GM21723 (cell line): ENCODE data around the gene RNASEL.

ENCODE experiments used
- ATAC-seq: cut with Tn5 transposase; IDR thresholded peaks from one replicate; pipeline ENCODE4 v1.9.1; 2021; ENCODE audit warnings: mild to moderate bottlenecking, moderate library complexity; ENCODE audit not compliant: unreplicated experiment

RNASEL gene

DNA sequence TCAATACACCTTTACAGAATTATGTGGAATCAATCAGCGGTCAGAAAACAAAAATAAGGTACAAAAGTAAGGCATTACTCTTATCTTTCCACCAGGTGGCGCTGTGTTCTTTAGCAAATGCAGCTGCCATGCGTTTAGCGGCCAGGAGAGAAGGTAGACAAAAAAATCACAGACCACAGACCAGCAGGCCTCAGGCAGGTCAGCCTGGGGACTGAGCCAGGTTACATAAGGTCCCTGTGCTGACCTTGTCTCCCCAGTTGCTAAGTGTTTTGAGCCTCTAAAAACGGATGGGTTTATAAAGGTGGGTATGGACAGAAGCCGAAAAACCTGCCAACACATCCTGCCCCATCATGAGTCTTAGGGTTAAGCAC, 12.3 kb upstream of the RNASEL start:
- ATAC-seq, result peak; percentile 25

DNA sequence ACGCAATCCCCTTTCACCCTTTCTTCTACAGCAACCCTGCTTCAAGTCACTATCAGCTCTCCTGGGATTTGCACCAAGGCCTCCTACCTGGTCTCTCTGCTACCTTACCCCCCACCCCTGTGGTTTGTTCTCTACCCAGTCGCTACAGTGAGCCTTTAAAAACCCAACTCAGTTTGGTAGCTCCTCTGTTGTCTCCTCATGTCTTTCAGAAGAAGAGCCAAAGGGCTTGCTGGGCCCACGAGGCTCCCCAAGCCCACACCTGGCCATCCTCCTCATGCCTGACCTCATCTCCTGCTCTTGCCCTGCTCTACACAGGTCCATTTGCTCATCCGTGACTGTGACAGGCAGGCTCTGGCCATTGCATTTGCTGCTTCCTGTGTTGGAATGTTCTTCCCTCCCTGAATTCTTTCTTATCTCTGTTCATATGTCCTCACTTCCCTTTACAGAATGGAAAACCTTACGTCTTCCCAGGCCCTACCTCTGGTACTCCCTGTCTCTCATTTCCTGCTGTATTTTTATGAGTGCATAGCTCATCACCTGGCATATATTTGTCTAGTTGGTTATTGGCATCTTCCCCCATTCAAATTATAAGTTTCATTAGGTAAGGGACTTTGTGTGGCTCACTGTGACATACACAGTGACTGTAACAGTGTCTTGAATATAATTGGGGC, 11.8 kb upstream of the RNASEL start:
- no peak for ATAC-seq

DNA sequence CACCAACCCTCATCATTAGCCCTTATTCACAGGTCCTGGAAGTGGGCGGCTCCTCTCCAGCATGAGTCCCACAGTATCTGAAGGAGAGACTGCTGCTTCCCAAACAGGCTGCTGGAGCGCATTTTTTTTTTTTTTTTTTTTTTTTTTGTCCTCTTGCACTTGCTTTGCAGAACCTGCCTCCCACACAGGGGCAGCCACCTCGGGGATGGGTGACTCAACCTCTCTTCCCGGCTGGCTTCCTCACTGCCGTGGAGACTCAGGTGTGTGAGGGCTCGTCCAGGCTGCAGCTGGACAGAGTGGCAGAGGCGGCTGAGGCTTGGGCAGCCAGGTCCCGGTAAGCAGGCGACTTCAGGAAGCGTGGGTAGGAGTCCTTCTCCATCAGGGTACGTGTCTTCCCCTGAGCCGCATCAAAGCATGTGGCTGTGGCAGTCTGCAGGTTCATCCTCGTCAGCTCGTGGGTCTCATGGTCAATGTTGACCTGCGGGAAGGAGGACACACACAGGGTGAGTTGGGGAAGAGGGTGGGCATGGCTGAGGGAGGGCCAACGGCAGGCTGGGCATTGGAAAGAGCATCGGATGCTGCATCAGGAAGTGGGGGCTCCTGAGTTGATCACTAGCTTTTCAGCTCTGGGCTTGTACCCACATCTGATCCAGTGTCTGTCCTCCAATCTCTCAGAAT, 11.1 kb upstream of the RNASEL start:
- no peak for ATAC-seq

DNA sequence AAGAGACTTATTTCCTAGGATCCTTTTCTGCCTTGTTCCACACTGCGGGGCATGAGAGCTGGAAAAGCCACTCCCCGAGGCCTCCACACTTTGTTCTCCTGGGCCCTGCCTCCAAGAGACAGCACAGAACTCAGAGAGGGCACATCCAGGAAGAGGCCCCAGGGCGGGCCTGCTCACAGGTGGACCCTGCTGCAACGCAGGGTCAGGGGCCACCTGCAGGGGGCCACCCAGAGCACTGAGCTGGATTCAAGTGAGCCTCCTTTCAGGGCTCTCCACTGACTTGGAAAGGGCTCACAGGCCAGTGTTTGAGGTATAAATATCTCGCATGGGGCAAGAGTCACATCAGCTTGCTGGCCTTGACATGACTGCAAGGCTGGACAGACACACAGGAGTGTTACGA, 10.3 kb upstream of the RNASEL start:
- ATAC-seq, result no peak

DNA sequence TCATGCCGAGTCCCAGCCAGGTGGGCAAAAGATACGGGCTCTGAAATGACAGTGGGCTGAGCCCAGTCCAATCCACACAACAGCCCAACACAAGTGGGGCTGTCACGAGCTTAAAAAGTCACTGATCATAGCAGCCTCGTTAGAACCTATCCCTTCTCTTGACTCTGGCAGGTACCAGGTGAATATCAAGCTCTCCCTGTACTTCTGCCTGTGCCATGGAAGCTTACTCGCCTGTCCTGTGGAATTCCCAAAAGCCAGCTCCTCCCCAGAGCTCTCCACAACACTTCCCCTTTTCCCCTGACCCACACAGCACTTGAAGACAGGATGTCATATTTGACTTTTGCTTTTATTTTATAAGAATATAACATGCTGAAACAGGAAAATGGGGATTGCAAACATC, 9.2 kb upstream of the RNASEL start:
- no peak for ATAC-seq

DNA sequence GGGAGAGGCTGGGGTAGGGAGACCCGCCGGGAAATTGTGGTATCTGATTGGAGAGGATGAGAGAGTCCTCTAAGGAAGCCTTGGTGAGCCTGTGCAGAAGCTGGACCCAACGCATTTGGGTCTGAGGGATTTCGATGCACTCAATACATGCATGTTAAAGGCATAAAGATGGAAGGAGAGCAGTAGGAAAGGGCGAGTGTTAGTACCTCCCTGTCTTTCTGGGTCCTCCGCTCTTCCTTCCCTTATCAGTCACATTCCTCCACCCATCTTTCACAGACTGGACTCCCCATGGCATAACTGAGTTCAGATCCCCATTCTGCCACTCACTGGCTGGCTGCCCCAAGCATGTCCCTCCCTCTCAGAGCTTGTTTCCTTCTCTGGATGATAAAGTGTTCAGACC, 7.9 kb upstream of the RNASEL start:
- no peak for ATAC-seq

DNA sequence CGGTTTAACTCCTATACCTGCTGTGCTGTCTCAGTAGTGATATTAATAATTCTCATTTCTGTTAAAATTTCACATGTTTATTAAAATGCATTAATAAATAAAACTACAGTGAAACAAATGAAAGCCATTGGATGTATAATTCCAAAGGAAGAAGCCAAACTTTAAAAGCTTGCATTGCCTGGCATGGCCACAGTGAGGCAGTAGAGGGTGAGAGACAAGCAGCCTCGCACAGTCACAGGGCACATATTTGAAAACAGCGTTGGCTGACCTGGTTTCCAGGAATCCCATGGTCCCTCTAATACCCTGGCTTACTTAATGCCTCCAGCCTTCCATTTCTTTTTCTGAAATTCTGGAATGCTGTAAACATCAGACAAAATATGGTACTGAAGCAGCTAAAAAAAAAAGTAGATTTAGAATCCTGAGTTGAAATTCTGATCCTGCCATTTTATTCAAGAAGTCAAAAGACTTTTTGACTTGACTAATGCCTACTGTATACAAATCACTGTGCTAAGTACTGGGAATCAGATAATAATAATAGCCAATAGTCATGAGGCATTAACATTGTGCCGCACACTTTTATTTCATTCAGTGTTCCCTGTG, 6.7 kb upstream of the RNASEL start:
- no peak for ATAC-seq

DNA sequence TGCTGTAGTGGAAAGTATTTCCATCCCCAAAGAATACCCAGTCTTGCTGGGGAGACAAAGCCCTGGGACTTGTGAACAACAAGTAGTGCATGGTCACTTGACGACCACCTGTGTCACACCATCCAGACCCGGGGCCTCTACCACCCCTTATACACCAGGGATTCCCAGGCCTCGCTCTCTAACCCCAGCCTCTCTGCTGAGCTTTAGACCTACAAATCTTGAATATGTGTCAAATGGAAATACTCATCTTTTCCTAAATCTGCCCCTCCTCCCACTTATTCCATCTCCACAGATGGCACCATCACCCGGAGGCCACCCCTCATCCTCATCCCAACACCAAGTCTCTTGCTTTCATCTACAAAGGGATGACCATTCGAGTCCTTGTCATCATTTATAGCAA, 875 bp upstream of the RNASEL start:
- no peak for ATAC-seq

DNA sequence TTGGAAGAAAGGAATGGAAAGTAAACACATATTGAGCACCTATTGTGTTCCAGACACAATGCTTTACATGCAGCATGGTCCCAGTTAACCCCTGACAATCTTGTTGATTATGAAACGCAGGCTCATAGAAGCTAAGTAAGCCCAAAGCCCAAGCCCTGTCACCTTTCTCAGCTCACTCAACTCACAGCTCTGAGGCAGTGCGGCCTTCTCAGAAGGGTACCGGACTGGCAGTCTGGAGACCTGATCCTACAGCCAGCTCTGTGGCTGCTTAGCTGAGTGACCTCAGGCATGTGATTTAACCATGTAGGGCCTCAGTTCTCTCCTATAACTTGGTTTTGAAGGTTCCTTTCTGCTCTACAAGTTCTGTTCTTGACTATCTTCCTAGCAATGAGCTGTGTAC, 464 bp upstream of the RNASEL start:
- ATAC-seq, result no peak

DNA sequence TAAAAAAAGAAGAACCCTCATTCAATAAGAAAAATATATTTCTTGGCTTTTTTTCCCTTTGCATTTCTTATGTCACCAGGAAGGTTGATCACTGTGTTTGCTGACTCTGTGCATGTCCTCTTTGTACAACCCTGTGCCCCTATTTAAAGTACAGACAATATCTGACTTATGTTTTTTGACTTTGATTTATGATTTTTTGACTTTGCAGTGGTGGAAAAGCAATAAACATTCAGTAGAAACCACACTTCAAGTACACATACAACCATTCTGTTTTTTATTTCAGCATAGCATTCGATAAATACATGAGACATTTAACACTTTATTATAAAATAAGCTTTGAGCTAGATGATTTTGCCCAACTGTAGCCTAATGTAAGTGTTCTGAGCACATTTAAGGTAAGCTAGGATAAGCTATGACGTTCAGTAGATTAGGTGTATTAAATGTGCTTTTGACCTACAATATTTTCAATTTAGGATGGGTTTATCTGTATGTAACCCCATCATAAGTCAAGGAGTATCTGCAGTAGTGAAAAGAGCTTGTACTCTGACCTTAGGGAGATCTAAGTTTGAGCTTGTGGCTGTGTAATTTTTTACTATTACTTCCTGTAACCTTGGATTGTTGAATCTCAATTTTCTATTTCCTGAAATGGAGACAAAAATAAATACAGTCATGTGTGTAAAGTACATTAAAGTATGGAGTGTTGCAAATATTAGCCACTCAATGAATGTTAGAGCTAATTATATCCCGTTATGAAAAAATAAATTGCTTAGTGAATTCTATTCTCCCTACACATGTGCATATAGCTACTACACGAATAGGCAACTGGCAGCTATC, 1.2 kb downstream of the RNASEL start:
- peak; percentile 22 for ATAC-seq

DNA sequence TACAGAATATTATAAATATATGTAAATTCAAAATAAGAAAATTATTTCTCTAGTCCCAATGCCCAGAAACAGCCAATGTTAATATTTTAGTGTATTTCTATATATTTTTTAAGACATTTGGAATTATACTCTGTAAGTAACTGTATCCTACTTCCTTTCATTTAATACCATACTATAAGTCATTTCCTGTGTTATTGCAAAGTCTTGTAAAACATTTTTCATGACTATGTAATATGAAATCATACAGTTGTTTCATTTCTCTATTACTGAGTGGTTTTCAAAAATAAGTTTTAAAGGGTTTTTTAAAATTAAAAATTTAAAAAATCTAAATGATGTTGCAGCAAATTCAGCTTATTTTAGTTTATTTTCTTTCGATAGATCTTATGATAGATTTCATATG, 2.0 kb downstream of the RNASEL start:
- ATAC-seq, result no peak

DNA sequence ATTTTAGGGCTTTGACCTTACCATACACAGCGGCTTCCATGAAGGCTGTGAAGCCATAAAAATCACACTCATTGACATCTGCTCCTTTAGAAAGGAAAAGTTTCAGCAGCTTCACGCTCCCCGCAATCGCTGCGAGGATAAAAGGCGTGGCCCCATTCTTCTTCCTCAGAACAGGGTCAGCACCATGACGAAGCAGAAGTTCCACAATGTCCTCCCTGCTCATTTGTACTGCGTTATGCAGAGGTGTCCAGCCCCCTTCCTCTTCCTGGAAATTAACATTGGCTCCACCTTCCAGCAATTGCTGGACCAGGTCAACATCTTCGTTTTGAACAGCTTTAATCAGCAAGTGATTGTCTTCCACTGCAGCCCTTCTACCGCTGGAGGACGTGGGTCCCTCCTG, 2.7 kb downstream of the RNASEL start:
- ATAC-seq, result no peak

DNA sequence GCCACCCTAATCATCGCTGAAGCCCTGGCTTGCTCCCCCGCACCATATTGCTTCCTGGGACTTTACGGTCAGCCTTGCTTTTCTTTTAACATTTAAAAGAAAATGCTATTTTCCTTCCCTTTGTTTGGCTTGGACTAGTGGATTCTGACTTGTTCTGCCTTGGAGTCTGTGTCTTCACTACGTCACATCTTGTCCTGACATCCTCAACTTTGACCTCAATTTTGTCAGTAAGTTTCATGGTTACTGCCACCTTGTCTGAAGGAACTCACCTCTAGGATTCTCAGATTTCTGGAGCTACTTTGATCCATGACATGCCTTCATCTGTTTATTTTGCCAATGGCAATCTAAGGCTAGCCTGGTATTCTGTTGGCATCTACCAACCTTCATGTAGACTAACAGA, 4.3 kb downstream of the RNASEL start:
- ATAC-seq, result no peak

DNA sequence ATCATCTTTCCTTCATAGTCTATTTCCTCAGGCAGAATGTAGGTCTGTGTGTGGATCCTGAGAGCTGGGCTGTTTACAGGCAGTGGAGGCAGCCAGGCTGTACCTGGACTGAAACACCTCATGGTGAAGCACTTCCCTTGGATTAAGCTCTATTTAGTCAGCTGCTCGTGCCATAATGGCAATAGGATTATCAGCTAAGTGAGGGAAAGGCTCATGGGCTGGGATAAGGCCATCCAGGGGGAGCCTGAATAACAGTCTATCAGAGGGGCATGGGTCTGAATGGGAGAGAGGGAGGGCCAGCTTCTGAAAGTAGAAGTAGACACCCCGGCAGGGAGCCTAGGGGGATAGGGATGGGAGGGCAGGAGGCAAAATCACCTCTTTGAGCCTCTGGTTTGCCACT, 8.3 kb downstream of the RNASEL start:
- no peak for ATAC-seq

DNA sequence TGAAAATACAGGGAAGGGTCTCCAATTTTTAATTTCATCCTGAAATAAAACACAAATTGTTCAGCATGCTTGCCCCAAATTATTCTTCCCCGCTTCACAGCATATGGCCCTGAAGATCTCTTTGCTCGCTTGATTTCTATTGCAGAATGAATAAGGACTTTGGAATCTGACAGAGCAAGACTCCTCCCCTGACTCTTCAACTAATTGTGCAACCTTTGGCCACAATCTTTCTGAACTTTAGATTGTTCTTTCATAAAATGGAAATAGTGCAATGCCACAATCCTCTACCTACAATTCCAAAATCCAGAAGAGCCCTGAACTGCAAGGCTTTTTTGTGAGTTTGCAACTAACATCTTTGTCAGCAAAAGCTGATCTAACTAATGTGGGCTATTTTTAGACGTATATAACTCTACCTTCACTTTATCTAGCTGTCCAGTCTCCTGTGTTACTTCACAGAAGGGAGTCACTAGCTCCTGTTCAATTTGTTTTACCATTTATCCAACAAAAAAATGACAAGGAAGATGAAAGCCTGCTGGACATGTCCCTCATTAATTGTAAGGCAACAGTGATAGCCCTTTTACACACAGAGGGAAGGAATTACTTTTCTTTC, 13.4 kb downstream of the RNASEL start:
- no peak for ATAC-seq

DNA sequence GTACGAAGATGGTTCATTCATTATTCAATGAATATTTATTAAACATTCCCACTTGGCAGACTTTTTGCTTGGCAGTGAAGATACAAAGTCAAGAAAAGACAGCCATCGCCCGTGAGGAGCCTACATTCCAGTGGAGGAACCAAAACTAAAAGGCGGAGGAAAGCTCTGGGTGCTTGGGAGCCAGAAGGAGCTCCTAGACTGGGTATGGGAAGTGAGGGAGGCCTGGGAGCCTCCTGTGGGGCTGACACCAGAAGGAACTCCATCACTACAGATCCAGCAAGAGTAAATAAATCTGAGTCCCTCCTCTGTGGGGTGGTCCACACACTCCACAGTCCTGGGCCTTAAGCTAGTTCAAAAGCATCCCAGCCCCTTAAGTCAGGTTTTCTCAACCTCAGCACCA, 14.9 kb downstream of the RNASEL start:
- no peak for ATAC-seq

DNA sequence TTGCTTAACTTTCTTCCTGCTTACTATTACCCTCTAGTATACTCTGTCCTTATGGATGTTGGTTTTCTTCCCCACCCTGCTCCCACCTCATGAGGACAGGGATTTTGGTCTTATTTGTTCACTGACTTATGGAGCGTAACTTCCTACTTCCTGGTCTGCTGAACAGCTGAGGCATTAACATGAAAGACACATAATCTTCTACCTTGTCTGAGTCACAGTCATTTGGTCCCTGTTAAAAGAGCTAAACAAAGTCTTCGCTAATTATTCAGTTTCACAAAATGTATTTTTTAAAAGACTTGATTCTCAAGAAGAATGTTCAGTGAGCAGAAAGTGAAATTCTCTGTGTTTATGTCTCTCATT, 18.5 kb downstream of the RNASEL start:
- no peak for ATAC-seq

DNA sequence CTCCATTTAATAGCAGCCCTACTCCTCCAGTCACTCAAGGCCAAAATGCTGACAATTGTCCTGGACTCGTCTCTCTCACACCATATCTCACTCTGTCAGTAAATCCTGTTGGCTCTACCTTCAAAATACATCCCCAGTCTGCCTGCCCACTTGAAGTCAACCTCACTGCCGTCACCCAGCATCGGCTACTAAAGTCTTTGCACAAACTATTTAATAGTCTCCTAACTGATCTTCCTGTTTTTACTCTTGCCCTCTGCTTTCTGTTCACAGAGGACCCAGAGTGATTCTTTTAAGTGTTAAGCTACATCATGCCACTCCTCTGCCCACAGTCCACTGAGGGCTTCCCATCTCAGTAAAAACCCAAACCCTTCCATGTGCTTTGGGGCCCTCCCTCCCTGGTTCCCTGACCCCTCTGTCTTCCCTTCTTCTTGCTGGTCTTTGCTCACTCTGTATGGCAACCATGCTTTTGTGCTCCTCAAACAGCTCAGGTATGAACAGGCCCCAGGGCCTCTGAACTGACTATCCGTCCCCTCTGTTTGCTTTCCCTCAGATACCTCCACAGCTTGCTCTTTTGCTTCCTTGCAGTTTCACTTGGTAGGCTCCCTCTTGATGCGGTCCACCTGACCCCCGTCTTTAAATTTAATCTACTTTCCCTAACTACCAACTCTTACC, 19.0 kb downstream of the RNASEL start:
- ATAC-seq, result no peak

DNA sequence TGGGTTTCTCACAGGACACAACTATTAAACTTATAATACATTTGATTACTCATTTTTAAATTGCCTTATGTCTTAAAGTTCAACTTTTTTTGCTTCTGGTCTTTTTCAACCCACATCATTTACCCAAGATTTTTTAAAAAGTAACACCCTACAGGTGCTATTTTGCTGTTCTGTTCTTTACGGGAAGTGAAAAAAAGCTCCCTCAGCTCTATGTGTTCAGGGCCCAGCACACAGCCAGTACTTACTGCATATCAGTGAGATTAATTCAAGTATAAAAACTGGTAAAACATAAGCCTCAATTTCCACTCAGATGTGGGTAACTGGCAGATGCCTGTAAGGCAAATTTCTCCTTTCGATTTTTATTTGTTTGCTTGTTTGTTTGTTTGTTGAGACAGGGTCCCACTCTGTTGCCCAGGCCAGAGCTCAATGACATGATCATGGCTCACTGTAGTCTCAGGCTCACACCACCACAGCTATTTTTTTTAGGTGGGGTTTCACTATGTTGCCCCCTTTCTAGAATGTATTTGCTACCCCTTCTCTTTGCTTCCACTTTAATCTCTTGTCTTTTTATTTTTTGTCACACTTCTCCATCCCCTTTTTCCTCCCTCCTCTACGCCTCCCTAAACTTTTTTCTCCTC, 20.3 kb downstream of the RNASEL start:
- no peak for ATAC-seq

DNA sequence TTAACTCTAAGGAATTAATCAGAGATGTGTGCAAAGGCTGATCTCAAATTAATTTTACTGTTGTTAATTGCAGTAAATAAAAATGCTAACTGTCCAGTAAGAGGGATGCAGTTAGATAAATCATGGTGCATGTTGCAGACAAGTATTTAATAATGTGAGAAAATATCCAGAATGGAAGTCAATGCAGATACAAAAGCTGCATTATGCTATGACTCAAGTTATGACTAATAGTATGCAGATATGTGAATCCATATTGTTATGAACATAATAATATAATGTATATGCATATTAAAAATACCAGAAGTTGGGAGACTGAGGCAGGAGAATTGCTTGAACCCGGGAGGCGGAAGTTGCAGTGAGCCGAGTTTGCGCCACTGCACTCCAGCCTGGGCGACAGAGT, 21.4 kb downstream of the RNASEL start:
- ATAC-seq, result no peak
